ENCODE measurements around the gene SPSB1.
A peak's percentile ranks its signal among the peaks of the same experiment; 100 is the strongest.

Gene SPSB1

DNA sequence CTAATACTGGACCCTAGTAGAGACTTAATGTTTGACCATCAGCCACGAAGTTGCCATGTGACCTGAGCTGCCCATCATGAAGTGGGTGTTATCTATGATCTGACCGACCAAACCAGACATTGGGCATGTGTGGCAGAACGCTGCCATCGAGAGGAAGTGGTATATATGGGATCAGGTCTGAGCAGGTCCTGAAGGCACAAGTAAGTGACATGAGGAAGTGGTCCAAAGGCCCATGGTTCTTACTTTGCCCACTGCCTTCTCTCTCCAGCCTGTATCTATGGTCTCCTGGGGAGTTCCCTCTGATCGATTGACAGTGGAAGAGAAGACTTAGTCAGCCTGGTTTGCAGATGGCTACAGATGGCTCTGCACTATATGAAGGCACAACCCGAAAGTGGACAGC, 7.9 kb downstream of the SPSB1 start:
- peak; percentile 5 for DNase-seq (ENCODE audit: low spot score)

DNA sequence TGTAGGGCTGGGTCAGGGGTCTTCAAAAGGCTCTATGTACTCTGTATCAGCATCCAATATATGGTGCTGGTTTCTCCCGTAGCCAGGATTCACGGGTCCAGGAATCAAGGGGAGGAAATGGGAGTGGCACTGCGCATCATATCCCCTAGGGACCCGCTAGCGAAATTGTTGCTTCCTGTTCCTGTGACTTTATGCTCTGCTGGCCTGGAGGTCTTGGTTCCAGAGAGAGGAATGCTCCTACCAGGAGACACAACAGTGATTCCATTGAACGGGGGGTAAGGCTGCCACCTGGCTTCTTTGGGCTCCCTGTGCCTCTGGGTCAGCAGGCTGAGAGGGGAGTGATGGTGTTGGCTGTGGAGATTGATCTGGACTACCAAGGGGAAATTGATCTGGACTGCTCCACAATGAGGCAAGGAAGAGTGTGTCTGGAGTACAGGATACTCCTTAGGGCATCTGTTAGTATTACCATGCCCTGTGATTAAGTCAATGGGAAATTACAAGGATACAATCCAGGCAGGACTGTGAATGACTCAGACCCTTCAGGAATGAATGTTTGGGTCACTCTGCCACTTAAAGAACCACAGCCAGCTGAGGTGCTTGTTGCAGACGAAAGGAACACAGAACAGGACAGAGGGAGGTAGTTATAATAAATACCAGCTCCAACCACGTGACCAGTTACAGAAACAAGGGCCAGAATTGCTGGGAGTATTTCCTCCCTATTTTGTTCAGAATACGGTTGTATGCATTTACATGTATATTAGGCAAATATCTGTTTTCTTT, 10.2 kb downstream of the SPSB1 start:
- DNase-seq (ENCODE audit: low spot score) = no peak

DNA sequence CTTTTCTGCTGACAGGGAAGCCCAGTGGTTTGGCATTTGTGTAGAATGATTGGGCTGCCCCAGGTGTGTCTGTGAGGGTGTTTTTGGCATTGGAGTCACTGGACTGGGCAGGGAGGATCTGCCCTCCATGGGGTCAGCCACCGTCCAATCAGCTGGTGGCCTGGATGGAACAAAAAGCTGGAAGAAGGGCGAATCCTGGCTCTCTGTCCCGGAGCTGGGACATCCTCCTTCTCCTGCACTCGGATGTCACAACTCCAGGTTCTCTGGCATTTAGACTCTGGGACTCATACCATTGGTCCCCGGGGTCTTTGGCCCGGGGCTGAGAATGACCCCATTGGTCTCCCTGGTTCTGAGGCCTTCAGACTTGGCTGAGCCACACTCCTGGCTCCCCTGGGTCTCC, 11.2 kb downstream of the SPSB1 start:
- DNase-seq (ENCODE audit: low spot score) = no peak

DNA sequence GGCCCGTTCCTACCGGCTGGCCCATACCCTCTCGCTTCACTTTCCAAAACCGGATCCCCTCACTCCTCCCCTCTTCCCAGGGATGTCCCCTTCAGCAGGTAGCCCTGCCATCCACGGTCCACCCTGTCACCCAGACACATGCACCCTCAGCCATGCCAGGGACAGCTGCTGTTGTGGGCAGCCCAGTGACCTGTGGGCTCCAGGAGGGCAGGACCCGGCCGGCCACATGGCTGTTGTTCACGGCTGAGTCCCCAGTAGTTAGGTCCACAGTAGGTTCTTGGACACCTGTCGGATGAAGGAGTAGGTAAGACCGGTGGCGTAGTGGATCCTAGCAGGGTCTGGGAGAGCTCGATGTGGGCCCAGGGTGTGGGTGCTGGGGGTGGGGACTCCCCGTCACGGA, 12.5 kb downstream of the SPSB1 start:
- no peak for DNase-seq (ENCODE audit: low spot score)

DNA sequence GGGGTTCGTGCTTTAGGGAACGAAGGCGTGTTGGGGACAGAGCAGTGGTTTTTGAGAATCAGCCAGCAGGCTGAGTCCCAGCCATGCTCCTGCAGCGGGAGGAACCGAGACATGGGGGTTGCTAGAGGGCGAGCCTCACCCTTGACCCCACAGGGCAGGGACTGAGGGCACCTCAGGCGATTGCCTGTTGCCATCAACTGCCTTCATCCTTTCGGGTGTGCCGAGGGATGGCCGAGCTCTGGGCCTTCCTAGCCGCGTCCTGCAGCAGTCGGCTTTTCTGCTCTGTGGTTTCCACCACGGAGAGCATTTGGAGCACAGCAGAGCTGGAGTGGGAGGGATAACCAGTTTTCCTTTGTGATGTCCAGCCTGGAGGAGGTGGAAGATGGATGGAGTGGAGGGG, 13.3 kb downstream of the SPSB1 start:
- DNase-seq (ENCODE audit: low spot score) = no peak

DNA sequence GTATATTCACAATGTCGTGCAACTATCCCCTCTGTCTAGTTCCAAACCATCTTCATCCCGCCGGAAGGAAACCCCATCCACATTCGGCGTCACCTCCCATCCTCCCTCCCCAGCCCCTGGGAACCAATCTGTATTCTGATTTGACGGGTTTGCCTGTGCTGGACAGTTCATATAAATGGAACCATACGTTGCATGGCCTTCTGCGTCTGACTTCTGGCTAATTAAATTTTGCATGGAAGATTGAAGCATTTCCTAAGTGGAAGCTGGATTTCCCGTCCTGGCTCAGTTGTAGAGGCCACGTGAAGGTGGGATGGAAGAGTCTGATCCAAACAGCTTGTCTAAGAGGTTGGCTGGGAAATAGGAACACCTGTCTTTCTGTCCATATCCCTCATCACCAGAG, 14.6 kb downstream of the SPSB1 start:
- DNase-seq (ENCODE audit: low spot score) = no peak

DNA sequence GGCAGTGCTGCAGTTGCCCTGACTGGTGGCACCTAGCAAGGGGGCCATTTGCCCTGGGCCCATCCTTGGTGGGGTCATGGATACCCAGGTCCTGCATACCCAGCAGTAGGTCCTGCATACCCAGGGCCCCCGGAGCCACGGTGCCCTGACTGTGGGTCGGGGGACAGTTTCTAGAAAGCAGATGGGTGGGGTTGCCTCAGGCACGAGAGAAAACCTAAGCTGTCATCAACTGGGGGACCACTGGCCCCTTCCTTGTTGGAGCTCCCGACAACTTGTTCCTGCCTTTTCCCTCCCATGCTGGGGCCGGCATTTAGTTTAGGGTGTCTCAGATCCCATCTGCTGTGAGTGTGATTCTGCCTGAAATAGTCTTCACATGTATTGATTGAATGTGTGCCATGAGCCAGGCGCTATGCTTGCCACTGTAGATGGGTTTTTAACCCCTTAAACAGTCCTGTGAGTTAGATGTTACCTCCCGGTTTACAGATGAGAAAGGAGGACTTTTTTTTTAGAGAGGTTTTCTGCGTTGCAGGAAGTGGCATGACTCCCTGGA, 15.6 kb downstream of the SPSB1 start:
- no peak for DNase-seq (ENCODE audit: low spot score)

DNA sequence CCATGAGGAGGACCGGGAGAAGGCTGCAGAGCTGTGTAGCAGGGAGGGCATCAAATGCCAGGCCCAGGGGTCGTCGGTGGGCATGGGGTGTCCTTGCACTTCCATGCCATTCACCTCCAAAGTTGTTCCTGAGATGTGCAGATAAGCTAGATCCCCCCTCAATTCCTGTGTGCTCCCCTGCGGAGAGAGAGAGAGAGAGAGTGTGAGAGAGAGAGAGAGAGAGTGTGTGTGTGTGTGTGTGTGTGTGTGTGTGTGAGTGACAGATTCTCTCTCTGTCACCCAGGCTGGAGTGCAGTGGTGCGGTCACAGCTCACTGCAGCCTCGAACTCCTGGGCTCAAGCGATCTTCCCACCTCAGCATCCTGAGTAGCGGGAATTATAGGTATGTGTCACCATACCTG, 16.4 kb downstream of the SPSB1 start:
- no peak for DNase-seq (ENCODE audit: low spot score)

DNA sequence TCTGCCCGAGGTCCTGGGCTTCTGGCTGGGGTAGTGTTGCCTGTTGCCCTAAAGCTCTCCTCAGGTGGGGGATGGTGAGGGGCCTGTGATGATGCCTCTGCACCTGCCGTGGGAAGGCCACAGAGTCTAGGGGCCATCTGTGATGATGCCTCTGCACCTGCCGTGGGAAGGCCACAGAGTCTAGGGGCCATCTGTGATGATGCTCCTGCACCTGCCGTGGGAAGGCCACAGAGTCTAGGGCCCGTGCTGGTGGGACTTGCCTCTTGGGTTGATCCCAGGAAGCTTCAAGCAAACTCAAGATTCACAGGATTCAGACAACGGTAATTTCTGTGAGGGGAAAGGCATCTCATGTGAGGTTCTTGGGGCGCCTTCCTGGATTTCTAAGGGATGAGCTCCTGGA, 17.3 kb downstream of the SPSB1 start:
- no peak for DNase-seq (ENCODE audit: low spot score)

DNA sequence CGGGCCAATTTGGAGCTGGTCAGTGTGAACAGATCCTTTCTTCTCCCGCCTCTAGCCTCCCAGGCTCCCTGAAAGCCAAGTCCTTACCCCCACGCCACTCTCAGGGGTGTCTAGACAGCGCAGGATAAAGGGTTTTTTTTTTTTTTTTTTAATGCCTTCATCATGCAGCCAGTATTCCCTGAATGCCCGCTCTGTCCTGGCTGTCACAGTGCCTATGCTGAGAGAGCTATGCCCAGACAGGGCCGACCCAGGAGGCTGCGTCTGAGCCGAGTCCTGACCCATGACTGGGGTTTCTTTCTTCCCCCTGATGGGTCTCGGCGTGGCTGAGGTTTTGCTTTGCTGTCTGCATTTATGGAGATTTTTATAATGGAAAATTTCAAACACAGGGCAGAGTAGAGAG, 18.3 kb downstream of the SPSB1 start:
- DNase-seq (ENCODE audit: low spot score) = no peak

DNA sequence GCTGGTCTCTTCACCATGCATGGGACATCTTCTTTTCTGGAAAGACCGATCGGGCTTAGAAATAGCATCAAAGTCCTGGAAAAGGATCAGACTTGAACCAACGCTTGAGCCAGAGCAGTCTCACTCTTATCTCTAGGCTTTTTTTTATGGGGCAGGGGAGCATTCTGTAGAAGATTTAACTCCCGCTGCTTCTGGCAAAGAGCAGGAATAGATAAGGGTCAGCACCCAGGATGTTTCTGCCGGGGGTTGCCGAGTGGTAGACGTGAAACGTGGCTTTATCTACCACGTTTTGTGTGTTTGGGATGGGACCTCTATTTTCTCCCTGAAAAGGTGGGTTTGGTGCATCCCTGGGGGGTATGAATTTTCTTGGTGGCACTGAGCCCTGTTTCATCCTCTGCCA, 18.8 kb downstream of the SPSB1 start:
- DNase-seq (ENCODE audit: low spot score) = no peak

DNA sequence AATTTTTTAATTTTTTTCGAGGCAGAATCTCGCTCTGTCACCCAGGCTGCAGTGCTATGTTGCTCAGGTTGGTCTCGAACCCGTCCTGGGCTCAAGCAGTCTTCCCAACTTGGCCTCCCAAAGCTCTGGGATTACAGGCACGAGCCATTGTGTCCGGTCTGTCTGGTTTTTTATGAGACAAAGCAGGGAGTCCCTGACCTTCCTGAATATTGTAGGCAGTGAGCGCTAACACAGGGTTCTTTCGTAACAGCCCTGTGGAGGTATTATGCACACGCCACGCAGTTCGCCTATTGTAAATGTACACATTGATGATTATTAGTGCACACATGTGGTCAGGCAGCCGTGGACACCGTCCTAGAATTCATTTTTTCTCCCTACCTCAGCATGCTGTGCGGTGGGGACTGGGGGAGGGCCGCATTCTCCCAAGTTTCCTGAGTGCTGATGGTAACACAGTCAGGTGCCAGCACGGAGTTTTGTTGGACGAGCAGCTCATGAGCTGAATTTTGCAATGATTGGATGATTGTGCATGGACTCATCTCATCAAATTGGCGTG, 19.6 kb downstream of the SPSB1 start:
- no peak for DNase-seq (ENCODE audit: low spot score)

DNA sequence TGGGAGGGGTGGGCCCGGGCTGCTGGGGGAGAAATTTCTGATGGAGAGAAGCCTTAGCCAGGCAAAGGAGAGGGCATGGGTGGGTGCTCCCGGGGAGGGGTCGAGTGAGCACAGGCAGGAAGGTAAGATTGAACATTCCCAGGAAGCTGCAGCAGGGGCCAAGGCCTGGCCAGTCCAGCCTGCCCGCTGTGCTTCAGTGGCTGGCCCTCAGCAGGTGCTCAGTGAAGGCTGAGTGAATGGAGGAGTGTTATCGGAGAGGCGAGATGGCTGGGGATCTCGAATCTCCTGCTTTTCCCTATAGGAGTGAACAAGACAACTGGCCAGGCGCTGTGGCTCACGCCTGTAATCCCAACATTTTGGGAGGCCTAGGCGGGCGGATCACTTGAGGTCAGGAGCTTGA, 20.9 kb downstream of the SPSB1 start:
- DNase-seq (ENCODE audit: low spot score) = no peak

DNA sequence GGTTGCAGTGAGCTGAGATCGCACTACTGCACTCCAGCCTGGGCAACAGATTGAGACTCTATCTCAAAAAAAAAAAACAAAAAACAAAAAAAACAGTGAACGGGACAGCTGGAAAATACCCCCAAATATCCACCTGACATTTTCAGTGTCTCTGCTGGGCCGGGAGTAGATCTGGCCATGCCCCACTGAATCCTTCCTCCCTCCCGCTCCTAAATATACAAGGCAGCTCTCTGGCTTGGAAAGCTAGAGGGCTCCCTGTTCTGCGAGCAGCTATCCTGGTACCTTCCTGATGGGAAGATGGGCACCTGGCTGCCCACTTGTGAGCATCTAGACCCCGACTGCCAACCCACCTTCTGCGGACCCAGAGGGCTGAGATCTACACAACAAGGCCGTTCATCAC, 21.4 kb downstream of the SPSB1 start:
- DNase-seq (ENCODE audit: low spot score) = no peak

DNA sequence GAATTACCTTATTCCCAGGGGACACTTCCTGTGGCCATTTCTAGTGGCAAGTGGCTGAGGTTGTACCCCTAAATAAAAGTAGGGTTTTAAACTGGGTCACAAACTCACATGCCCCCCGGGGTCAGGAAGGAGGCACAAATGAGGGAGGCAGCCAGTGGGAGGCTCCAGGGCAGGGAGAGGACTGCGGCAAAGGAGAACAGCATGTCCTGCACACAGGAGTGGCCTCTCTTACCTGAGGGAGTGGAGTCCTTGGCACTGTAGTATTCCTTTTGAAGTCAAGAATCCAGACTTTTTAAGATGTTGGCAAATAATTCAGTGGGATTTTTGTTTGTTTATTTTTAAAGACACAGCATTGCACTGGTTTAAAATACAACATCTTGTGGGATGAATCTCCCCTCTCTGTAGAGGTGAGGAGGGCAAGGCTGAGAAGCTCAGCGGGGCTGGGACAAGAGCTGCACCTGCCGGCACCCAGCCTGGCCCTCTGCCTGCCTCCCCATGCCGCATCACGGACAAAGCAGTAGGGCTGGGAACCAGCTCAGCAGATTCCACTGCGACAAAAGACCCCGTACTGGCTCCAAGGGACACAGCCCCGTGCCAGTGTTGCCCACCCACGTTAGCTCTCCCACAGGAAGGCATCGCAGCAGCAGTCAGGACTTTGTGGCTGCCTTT, 22.2 kb downstream of the SPSB1 start:
- DNase-seq (ENCODE audit: low spot score) = no peak

DNA sequence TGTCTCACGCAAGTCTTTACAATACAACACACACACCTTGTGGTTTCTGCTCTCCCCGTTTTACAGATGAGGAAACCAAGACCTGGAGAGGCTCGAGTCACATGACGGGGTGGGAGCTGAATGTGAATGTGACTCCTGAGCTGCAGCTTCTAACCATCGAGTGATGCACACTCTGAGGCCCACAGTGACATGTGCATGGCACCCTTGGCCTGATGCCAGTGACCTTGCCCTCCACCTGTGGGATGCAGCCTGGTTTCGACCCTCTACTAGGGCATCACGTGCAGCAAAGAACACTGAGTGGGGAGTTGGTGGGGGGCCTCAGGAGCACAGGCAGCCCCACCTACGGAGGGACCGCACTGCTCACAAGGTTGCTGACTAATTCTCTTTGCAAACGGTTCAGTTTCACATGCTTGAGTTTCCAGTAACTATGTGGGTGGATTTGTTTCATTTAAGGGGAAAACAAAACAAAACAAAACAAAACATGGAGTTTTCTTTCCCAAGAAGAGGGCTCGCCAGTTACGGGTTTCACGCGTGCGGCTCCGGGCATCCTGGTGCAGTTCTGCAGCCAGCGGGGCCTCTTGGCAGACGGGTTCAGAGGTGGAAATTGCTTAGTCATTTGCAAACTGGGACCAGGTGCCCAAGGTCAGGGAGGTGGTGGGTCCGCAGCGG, 22.9 kb downstream of the SPSB1 start:
- DNase-seq (ENCODE audit: low spot score) = no peak

DNA sequence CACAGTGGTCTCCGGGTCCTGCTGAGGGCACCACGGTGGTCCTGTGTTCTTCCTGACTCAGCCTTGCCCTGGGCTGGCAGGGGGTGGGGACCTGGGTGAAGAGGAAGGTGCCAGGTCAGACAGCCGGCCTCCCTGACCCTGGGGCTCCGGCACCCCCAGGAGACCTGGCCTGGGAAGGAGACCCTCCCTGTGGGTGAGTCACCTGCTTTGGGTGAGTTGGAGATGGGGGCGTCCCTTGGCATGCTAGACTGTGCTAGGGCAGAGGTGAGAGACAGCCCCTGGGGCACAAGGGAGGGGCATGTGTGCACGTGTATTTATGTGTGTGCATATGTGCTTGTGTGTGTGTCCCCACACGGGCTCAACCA, 23.4 kb downstream of the SPSB1 start:
- no peak for DNase-seq (ENCODE audit: low spot score)

DNA sequence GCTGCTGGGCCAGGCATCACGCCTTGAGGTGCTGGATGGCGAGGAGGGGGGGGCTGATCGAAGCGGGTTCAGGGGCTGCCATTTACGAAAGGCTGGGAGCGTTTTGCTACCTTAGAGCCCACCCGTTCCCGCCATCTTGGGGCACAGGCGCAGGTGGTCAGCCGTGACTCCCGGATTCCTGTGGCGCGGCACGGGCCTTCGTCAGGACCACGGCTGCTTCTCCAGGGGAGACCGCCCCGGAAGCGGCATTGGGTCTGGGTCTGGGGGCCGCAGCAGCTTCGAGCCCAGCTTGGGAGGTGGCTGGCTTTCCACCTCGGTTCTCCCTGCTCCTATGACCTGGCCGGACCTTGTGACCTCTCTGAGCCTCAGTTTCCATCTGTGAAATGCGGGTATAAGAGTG, 23.8 kb downstream of the SPSB1 start:
- no peak for DNase-seq (ENCODE audit: low spot score)

DNA sequence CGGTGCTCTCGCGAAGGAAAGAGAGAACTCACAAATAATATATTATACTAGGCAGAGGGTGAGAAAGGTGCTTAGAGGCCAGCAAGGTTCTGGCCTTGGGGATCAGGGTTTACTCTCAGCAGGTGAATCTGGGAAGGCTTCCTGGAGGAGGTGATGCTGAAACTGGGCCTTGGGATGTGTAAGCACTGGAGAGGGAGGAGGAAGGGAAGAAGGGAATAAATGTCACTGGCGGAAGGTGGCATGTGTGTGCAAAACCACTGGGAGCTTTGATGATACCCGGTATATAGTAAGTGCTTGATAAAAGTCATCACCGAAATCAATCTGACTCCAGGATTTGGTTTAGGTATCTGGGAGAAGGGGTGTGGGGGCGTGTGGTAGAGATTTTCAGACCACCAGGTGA, 24.4 kb downstream of the SPSB1 start:
- no peak for DNase-seq (ENCODE audit: low spot score)

DNA sequence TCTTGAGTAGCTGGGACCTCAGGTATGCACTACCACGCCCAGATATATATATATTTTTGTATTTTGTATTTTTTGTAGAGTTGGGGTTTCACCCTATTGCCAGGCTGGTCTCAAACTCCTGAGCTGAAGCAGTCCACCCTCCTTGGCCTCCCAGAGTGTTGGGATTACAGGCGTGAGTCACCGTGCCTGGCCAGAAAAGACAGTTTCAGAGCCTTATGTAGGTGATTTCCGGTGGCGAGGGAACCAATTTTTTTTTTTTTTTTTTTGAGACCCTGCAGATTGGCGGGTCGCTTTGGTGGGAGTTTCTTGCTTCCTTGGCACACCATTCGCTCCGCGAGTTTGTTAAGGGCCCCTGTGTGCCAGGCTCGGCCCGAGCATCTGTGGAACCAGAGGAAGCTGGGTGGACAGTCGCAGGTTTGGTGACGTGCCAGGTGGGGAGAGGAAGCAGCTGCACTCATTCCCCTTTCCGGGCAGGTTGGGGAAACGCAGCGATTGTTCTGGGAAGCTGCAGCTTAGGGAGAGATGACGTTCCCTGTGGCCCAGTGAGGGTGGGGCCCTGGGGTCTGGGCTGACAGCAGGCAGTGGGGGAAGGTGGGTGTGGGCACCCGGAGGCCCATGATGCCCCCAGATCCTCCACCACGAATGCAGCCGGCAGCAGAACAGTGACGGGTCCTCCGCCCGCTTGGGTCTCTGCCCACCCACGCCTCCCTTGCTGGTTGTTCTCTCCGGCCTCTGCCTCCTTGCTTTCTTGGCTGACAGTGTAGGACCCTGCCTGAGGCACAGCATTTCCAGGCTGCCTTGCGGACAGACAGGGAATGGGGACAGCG, 25.1 kb downstream of the SPSB1 start:
- no peak for DNase-seq (ENCODE audit: low spot score)

DNA sequence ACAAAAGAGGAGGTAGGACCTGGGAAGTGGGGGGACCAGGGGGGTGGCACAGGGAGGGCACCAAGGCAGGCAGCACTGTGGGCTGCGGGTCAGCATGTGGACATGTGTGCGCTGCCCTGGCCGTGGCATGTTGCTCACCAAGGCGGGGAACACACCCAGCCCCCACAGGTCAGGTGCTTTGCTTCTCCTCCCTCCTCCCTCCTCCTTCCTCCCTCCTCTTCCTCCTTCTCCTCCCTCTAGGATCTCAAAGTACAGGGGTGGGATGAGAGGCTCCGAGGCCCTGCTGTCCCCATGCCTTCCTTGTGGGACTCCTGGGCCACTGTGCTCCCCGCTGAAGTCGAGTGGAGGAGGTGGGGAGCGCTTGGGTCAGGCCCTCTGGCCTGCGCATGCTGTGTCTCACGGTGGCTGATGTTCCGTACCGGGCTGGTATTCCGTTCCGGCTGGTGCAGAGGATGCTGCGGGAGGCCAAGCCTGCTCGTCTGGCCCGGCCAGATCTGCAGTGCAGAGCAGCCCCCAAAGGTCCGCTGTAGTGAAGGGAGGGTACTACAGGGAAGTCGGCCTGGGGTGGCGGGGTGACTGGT, 26.6 kb downstream of the SPSB1 start:
- no peak for DNase-seq (ENCODE audit: low spot score)
